HG02798 (cell line): Measurements from ENCODE around the gene S1PR1.

Experiments used
- ATAC-seq: cut with Tn5 transposase; IDR thresholded peaks from one replicate; pipeline ENCODE4 v1.9.1; 2021; ENCODE audit warnings: mild to moderate bottlenecking; ENCODE audit not compliant: unreplicated experiment, poor library complexity

Gene S1PR1

GRCh38 chr1:101276818-101277217, 40.0 kb downstream of the S1PR1 start:
- ATAC-seq: no peak

- no peak for ATAC-seq
Observed at GRCh38 chr1:101278238-101278637, 41.4 kb downstream of the S1PR1 start.

GRCh38 chr1:101278845-101279244, 42.0 kb downstream of the S1PR1 start:
- no peak for ATAC-seq

GRCh38 chr1:101280049-101280592, 43.3 kb downstream of the S1PR1 start:
- no peak for ATAC-seq

GRCh38 chr1:101280942-101281654, 44.3 kb downstream of the S1PR1 start:
- ATAC-seq: no peak

- ATAC-seq: no peak
Observed at GRCh38 chr1:101281751-101282150, 44.9 kb downstream of the S1PR1 start.

- no peak for ATAC-seq
Observed at GRCh38 chr1:101282314-101283038, 45.7 kb downstream of the S1PR1 start.

GRCh38 chr1:101283443-101283842, 46.6 kb downstream of the S1PR1 start:
- no peak for ATAC-seq

GRCh38 chr1:101284021-101284420, 47.2 kb downstream of the S1PR1 start:
- no peak for ATAC-seq

- ATAC-seq: no peak
Observed at GRCh38 chr1:101284622-101285218, 47.9 kb downstream of the S1PR1 start.

GRCh38 chr1:101285922-101286570, 49.2 kb downstream of the S1PR1 start:
- ATAC-seq: no peak

GRCh38 chr1:101288491-101288944, 51.7 kb downstream of the S1PR1 start:
- peak; percentile 70 for ATAC-seq

GRCh38 chr1:101290119-101290921, 53.5 kb downstream of the S1PR1 start:
- no peak for ATAC-seq
